ENCODE results near the gene SATB2.

- TF ChIP-seq EZH2 (IDR thresholded peaks at IDR 0.05; ENCODE audit: low read length, missing control alignments) (no peak), CTCF (conservative IDR thresholded peaks at IDR 0.05 in 1 of 2, IDR thresholded peaks at IDR 0.05 in 1 of 2; ENCODE audit: low read depth in 1 of 2, low read length in 2 of 2) (no peak)
Measured at GRCh38 chr2:199469514-199470360, 12.0 kb upstream of the SATB2 start.

Data from fibroblast of lung (primary cell).